Lower lobe of right lung (tissue), 2 donors: Measurements from ENCODE around the gene TRMT1L. TPM values are rescaled to one million over a fixed set of nuclear protein-coding genes. Genes with fewer than 3 reads are reported as not detected.
A peak's percentile ranks its signal among the peaks of the same experiment; 100 is the strongest.
"Not testable (repeated sequence)": the region's sequence is repeated elsewhere in the genome, so short reads cannot be mapped to it uniquely, and the experiment has no call there.

ENCODE experiments used
- ATAC-seq, 2 donors: fragments of 200-7000 bp; cut with Tn5 transposase; one replicate each; pipeline ENCODE4 v1.9.1; 2020 to 2022; ENCODE audit warnings: mild to moderate bottlenecking in 2 of 2, moderate library complexity in 2 of 2
- DNase-seq: peaks from one replicate; pipeline ENCODE4 v3.0.0-alpha.2; 2020
- H3K27ac ChIP-seq: fragments of 200-600 bp; one replicate; pipeline ENCODE4 v1.8.0; 2022
- H3K27me3 ChIP-seq: fragments of 200-600 bp; one replicate; pipeline ENCODE4 v1.8.0; 2022; ENCODE audit warnings: low read depth
- H3K36me3 ChIP-seq: fragments of 200-600 bp; one replicate; pipeline ENCODE4 v1.8.0; 2022; ENCODE audit warnings: mild to moderate bottlenecking
- H3K4me1 ChIP-seq: fragments of 200-600 bp; one replicate; pipeline ENCODE4 v1.8.0; 2022
- H3K4me3 ChIP-seq: fragments of 200-600 bp; one replicate; pipeline ENCODE4 v1.8.0; 2022; ENCODE audit warnings: mild to moderate bottlenecking
- H3K9me3 ChIP-seq: fragments of 200-600 bp; one replicate; pipeline ENCODE4 v1.8.0; 2022
- CTCF ChIP-seq: fragments of 200-600 bp; IDR thresholded peaks from one replicate; pipeline ENCODE4 v1.8.0; 2022; ENCODE audit warnings: antibody characterized with exemption, mild to moderate bottlenecking
- intact Hi-C: fragments of 100-400 bp; cut with DNase I; formaldehyde crosslinking; loops from one replicate; pipeline ENCODE4 v1.11.0; 2022
- long read RNA-seq: library from polyadenylated mRNA; unstranded; transcript quantifications from one replicate; pipeline ENCODE4 v2.0.0, GENCODE V29; 2021
- total RNA-seq: library from RNA; stranded (reverse); fragmentation: NEBNext Ultra II Directional; extraction: Animal tissue kit (Norgen Biotek cat#: 25700); gene quantifications from one replicate; pipeline ENCODE4 v1.2.1, GENCODE V29; 2021
- donor health status: DM: no; HTN: yes; CAD: no; lungs with severe emphysema.

Gene TRMT1L
- 14.9 TPM for total RNA-seq
- long read RNA-seq, full-length matches to known transcripts: 21 of 30 reads
- long read RNA-seq, partial matches to known transcripts: 4 of 30 reads
- long read RNA-seq, other reads (novel, unspliced or antisense): 5 of 30 reads

GRCh38 chr1:185156854-185157598, at the start of gene TRMT1L, which contains the start of gene SWT1:
TRMT1L (minus strand) TSS chr1:185156953; CDS start chr1:185156712, 241 bp downstream.
SWT1 (plus strand) TSS chr1:185157167; CDS start chr1:185160842, 3,675 bp downstream.
- Histone ChIP-seq H3K27ac (peak within 1 kb of the TSS; percentile 99), H3K36me3 (no peaks in the 10 kb centered on the region), H3K27me3 (no peaks in the 10 kb centered on the region), H3K9me3 (no peaks in the 10 kb centered on the region), H3K4me1 (peaks cover 44% of the 10 kb centered on the region), H3K4me3 (peak within 1 kb of the TSS; percentile 87)
- DNase-seq: peak; percentile 100
- intact Hi-C loops: no loop called here
- no peak for TF ChIP-seq CTCF
- ATAC-seq: peak; percentile 96 to 98

- H3K27me3 ChIP-seq: no peaks in the 10 kb centered on the region
- intact Hi-C loops: no loop called here
- H3K36me3 ChIP-seq: no peaks in the 10 kb centered on the region
- peaks cover 11% of the 10 kb centered on the region for H3K9me3 ChIP-seq
- no peak overlapping the region for H3K27ac ChIP-seq
- H3K4me3 ChIP-seq: no peak overlapping the region
- no peak for ATAC-seq
- TF ChIP-seq CTCF: no peak
- no peak for DNase-seq
- no peaks in the 10 kb centered on the region for H3K4me1 ChIP-seq
Observed at GRCh38 chr1:185200889-185201288, 44.1 kb upstream of the TRMT1L start.

GRCh38 chr1:185198712-185199111, 42.0 kb upstream of the TRMT1L start:
- ATAC-seq, H3K4me1 ChIP-seq, DNase-seq, H3K27ac ChIP-seq, intact Hi-C loops, H3K4me3 ChIP-seq, H3K27me3 ChIP-seq, H3K36me3 ChIP-seq: not testable (repeated sequence)
- H3K9me3 ChIP-seq: peaks cover 11% of the 10 kb centered on the region

GRCh38 chr1:185193756-185194155, 37.0 kb upstream of the TRMT1L start:
- no peak for DNase-seq
- peaks cover 28% of the 10 kb centered on the region for H3K36me3 ChIP-seq
- intact Hi-C loops: no loop called here

GRCh38 chr1:185170291-185170848, 13.6 kb upstream of the TRMT1L start:
- H3K4me1 ChIP-seq: peaks cover 7% of the 10 kb centered on the region
- intact Hi-C loops: no loop called here
- TF ChIP-seq CTCF: peak; percentile 64
- DNase-seq: no peak
- no peaks in the 10 kb centered on the region for H3K9me3 ChIP-seq
- no peak overlapping the region for H3K4me3 ChIP-seq
- no peaks in the 10 kb centered on the region for H3K27me3 ChIP-seq
- H3K27ac ChIP-seq: no peak overlapping the region
- peaks cover 28% of the 10 kb centered on the region for H3K36me3 ChIP-seq
- ATAC-seq: peak; percentile 49 to 61

More at GRCh38 chr1:185193756-185194155, 37.0 kb upstream of the TRMT1L start:
- no peaks in the 10 kb centered on the region for H3K27me3 ChIP-seq
- TF ChIP-seq CTCF: no peak
- ATAC-seq: no peak
- no peak overlapping the region for H3K4me3 ChIP-seq
- H3K4me1 ChIP-seq: no peaks in the 10 kb centered on the region
- no peak overlapping the region for H3K27ac ChIP-seq
- peaks cover 11% of the 10 kb centered on the region for H3K9me3 ChIP-seq

GRCh38 chr1:185166106-185166505, 9.4 kb upstream of the TRMT1L start:
- no peak for ATAC-seq
- intact Hi-C loops: no loop called here
- H3K4me1 ChIP-seq: peaks cover 7% of the 10 kb centered on the region
- H3K27ac ChIP-seq: no peak overlapping the region
- H3K27me3 ChIP-seq: no peaks in the 10 kb centered on the region
- H3K9me3 ChIP-seq: no peaks in the 10 kb centered on the region
- no peak overlapping the region for H3K4me3 ChIP-seq
- peaks cover 42% of the 10 kb centered on the region for H3K36me3 ChIP-seq
- DNase-seq: no peak
- TF ChIP-seq CTCF: no peak
